Thyroid gland (tissue), 4 donors: ENCODE measurements around the gene NMUR1.

Experiments
- POLR2A ChIP-seq, 2 donors: fragments of 450-650 bp; IDR thresholded peaks; one replicate each; pipeline ENCODE4 v1.6.1; 2017; ENCODE audit warnings: antibody characterized with exemption in 2 of 2, mild to moderate bottlenecking in 2 of 2, moderate library complexity in 1 of 2
- TF ChIP-seq, protein P1 (sequence below), 6 experiments: fragments of 200-600 bp in 3 of 6; fragments of 450-650 bp in 3 of 6; sonication (generic) in 3 of 6; IDR thresholded peaks; one replicate each; pipeline ENCODE4 v1.5.1; 2016 to 2019; ENCODE audit warnings: antibody characterized with exemption in 6 of 6, mild to moderate bottlenecking in 2 of 6, inconsistent platforms in 1 of 6, moderate library complexity in 1 of 6

DNA sequence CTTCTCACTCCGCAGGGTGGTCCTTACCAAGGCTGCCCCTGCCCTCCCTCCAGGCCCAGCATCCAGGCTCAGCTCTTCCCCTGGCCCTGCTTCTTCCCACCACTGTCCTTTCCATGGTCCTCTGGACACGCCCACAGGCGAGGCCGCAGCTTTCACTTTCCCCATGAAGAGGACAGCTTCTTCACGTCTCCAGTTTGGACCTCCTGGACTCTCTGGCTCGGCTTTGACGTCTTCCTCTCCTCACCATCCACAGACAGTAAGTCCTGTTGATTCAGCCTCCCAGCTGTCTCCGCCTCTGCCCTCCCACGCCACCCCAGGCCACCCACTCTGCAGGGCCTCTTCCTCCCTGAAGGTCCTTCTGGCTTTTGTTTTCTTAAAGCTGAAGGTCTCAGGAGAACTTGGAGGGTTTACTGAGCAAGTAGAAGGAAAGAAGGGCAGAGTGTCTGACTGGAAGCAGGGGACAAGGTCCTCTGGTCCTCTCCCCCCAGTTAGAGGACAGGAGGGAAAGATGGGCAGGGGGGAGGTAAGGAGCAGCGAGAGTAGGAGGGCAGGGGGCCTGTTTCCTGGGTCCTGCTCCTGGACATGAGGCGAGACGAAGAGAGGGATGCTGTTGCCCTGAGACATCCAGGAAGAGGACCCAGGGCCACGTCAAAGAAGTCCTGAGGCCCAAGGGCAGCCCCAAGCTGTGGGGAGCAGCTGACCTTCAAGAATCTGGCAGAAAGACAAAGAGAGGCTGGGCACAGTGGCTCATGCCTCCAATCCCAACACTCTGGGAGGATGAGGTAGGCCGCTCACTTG lies 24.7 kb upstream of the NMUR1 start:
- TF ChIP-seq, protein P1, sequence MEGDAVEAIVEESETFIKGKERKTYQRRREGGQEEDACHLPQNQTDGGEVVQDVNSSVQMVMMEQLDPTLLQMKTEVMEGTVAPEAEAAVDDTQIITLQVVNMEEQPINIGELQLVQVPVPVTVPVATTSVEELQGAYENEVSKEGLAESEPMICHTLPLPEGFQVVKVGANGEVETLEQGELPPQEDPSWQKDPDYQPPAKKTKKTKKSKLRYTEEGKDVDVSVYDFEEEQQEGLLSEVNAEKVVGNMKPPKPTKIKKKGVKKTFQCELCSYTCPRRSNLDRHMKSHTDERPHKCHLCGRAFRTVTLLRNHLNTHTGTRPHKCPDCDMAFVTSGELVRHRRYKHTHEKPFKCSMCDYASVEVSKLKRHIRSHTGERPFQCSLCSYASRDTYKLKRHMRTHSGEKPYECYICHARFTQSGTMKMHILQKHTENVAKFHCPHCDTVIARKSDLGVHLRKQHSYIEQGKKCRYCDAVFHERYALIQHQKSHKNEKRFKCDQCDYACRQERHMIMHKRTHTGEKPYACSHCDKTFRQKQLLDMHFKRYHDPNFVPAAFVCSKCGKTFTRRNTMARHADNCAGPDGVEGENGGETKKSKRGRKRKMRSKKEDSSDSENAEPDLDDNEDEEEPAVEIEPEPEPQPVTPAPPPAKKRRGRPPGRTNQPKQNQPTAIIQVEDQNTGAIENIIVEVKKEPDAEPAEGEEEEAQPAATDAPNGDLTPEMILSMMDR (IDR thresholded peaks at IDR 0.05) = no peak
- TF ChIP-seq POLR2A (IDR thresholded peaks at IDR 0.05) = no peak
